SK-N-MC (cell line): ENCODE measurements around the gene AP5S1.
A peak's percentile ranks its signal among the peaks of the same experiment; 100 is the strongest.

Experiments used
- DNase-seq: peaks from one replicate; pipeline ENCODE4 v3.0.0-alpha.2; 2011; ENCODE audit warnings: low read depth, low spot score
- H3K27ac ChIP-seq: fragments of 200-600 bp; sonication (generic); 2 replicates; pipeline ENCODE4 v1.5.1; 2016; ENCODE audit warnings: mixed run types
- H3K36me3 ChIP-seq: fragments of 200-600 bp; sonication (generic); 2 replicates; pipeline ENCODE4 v1.6.1; 2017; ENCODE audit warnings: antibody characterized with exemption, low read length, mixed read lengths; ENCODE audit not compliant: insufficient read depth
- H3K4me3 ChIP-seq: fragments of 200-600 bp; sonication (generic); 2 replicates; pipeline ENCODE4 v1.5.1; 2016
- H3K9ac ChIP-seq: fragments of 200-600 bp; sonication (generic); 2 replicates; pipeline ENCODE4 v1.8.0; 2017; ENCODE audit warnings: mixed run types, mixed read lengths; ENCODE audit not compliant: insufficient read length
- H3K9me3 ChIP-seq: fragments of 200-600 bp; sonication (generic); 2 replicates; pipeline ENCODE4 v1.6.1; 2017; ENCODE audit warnings: low read depth, mild to moderate bottlenecking, antibody characterized with exemption, low read length, moderate library complexity, mixed read lengths
- EZH2 ChIP-seq: fragments of 200-600 bp; sonication (generic); IDR thresholded peaks from one replicate; pipeline ENCODE4 v1.6.1; 2017; ENCODE audit warnings: antibody characterized with exemption
- FOXP2 ChIP-seq: optimal IDR thresholded peaks from 2 replicates; pipeline ENCODE3; 2011; ENCODE audit warnings: mild to moderate bottlenecking, moderate library complexity; ENCODE audit not compliant: insufficient read depth; ENCODE audit errors: extremely low read length, control extremely low read depth
- POLR2AphosphoS5 ChIP-seq: IDR thresholded peaks from 2 replicates; pipeline ENCODE4 v1.6.1; 2012; ENCODE audit warnings: mild to moderate bottlenecking, low read depth, low read length, borderline replicate concordance

AP5S1 gene

DNA sequence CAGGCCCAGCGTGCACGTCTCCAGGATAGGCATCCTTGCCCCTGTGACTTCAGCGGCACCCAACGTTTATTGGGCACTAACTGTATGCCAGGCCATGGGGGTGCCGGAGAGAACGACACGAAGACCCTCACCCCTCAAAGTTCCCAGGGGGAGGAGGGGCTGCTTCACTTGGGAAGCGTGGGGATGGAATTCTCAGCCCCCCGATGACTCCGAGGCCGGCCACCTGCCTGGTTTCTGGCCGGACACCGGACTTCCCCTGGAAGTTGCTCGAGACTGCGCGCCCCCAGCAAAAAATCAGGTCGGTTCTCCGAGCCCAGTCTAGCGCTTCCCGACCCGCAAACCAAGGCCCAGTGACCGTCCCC lies 26.0 kb downstream of the AP5S1 start:
- Histone ChIP-seq H3K4me3 (peak overlapping the region; percentile 98), H3K9ac (peak overlapping the region; percentile 97), H3K36me3 (no peaks in the 10 kb centered on the region), H3K27ac (no peak overlapping the region), H3K9me3 (no peaks in the 10 kb centered on the region)
- DNase-seq, result no peak
- TF ChIP-seq EZH2, result no peak
- TF ChIP-seq POLR2AphosphoS5, result no peak
- TF ChIP-seq FOXP2, result no peak

- H3K9me3 ChIP-seq, result no peaks in the 10 kb centered on the region
- peak; percentile 95 for TF ChIP-seq POLR2AphosphoS5
- no peak for TF ChIP-seq EZH2
- no peak for TF ChIP-seq FOXP2
- DNase-seq, result no peak
- no peaks in the 10 kb centered on the region for H3K36me3 ChIP-seq
- peak within 1 kb of the TSS; percentile 98 for H3K4me3 ChIP-seq
- peak within 1 kb of the TSS; percentile 97 for H3K9ac ChIP-seq
- H3K27ac ChIP-seq, result no peak within 1 kb of the TSS
These were observed 26.5 kb downstream of the AP5S1 start, which contains the start of gene MAVS for GRCh38 chr20:3846740-3847428. TSS of gene MAVS (plus strand) at chr20:3846834. CDS start at chr20:3854625, 7,791 bp downstream.

DNA sequence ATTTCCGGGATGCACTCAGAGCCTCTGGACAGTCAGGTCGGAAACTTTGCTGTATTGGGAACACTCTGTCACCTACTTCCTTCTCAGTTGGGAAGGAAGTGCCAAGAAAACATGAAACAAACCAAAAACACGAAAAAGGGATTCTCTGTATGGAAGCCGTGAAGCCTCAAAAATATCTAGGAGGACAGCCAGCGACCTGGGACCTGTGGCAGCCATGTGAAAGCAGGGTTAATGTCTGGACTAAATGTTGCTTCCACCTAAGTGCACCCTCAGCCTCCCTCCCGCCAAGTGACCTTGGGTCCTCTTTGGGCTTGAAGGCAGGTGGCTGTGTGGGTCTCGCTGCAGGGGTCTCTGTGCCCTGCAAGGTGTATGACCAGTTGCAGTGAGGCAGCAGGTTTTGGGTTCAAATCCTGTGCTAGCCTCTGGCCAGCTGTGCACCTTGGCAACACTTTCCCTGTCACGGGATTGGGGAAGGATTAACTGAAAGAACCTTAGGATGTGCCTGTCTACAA lies 27.1 kb downstream of the AP5S1 start:
- Histone ChIP-seq H3K36me3 (no peaks in the 10 kb centered on the region), H3K27ac (no peak overlapping the region), H3K9me3 (no peaks in the 10 kb centered on the region), H3K4me3 (peak overlapping the region; percentile 98), H3K9ac (peak overlapping the region; percentile 97)
- TF ChIP-seq EZH2 (no peak), POLR2AphosphoS5 (no peak), FOXP2 (no peak)
- DNase-seq, result no peak

GRCh38 chr20:3848565-3848964 lies 28.2 kb downstream of the AP5S1 start:
- Histone ChIP-seq H3K9me3 (no peaks in the 10 kb centered on the region), H3K9ac (no peak overlapping the region), H3K4me3 (no peak overlapping the region), H3K36me3 (no peaks in the 10 kb centered on the region), H3K27ac (no peak overlapping the region)
- no peak for DNase-seq
- no peak for TF ChIP-seq POLR2AphosphoS5
- no peak for TF ChIP-seq FOXP2
- no peak for TF ChIP-seq EZH2

- H3K9ac ChIP-seq, result no peak overlapping the region
- H3K27ac ChIP-seq, result no peak overlapping the region
- H3K36me3 ChIP-seq, result peaks cover 11% of the 10 kb centered on the region; the same call in 1 of the 2 replicates
- TF ChIP-seq EZH2 (no peak), FOXP2 (no peak), POLR2AphosphoS5 (no peak)
- no peaks in the 10 kb centered on the region for H3K9me3 ChIP-seq
- H3K4me3 ChIP-seq, result no peak overlapping the region
- DNase-seq, result no peak
These were observed 34.1 kb downstream of the AP5S1 start for GRCh38 chr20:3854462-3854871.

GRCh38 chr20:3857405-3857804 lies 37.1 kb downstream of the AP5S1 start:
- Histone ChIP-seq H3K9ac (no peak overlapping the region), H3K9me3 (no peaks in the 10 kb centered on the region), H3K36me3 (peaks cover 25% of the 10 kb centered on the region), H3K4me3 (no peak overlapping the region), H3K27ac (no peak overlapping the region)
- TF ChIP-seq FOXP2 (no peak), EZH2 (no peak), POLR2AphosphoS5 (no peak)
- DNase-seq, result no peak

GRCh38 chr20:3858689-3859088 lies 38.3 kb downstream of the AP5S1 start:
- TF ChIP-seq FOXP2 (no peak), EZH2 (no peak), POLR2AphosphoS5 (no peak)
- Histone ChIP-seq H3K4me3 (no peak overlapping the region), H3K9me3 (no peaks in the 10 kb centered on the region), H3K36me3 (peaks cover 38% of the 10 kb centered on the region), H3K27ac (no peak overlapping the region), H3K9ac (no peak overlapping the region)
- DNase-seq, result no peak

DNA sequence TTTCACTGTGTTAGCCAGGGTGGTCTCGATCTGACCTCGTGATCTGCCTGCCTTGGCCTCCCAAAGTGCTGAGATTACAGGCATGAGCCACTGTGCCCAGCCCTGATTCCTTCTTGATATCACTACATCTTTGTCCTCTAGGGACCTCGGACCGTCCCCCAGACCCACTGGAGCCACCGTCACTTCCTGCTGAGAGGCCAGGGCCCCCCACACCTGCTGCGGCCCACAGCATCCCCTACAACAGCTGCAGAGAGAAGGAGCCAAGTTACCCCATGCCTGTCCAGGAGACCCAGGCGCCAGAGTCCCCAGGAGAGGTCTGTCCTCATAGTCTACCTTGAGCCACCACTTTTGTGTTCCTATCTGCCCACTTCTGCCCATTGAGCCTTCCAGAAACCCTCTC lies 40.8 kb downstream of the AP5S1 start:
- DNase-seq, result no peak
- H3K9ac ChIP-seq, result no peak overlapping the region
- no peak overlapping the region for H3K4me3 ChIP-seq
- TF ChIP-seq POLR2AphosphoS5 (no peak), FOXP2 (no peak), EZH2 (no peak)
- H3K27ac ChIP-seq, result no peak overlapping the region
- H3K36me3 ChIP-seq, result peaks cover 58% of the 10 kb centered on the region
- no peaks in the 10 kb centered on the region for H3K9me3 ChIP-seq
